T-cell (primary cell): ENCODE measurements around the gene TTLL11. TPM values are rescaled to one million over a fixed set of nuclear protein-coding genes. Genes with fewer than 3 reads are reported as not detected.

Source experiments
- ATAC-seq, 4 experiments: fragments of 200-7000 bp in 3 of 4; fragments of 150-1000 bp in 1 of 4; cut with Tn5 transposase; replicated peaks in 1 of 4; 1 replicate in 3 of 4; 2 replicates in 1 of 4; pipeline ENCODE4 v1.10.0; 2021; ENCODE audit warnings: moderate library complexity in 3 of 4, mild to moderate bottlenecking in 2 of 4, moderate number of reproducible peaks in 1 of 4
- CTCF ChIA-PET, 2 donors: fragments of 300-600 bp; sonication (Branson Sonifier 250); formaldehyde crosslinking; loops; one replicate each; lab custom pipeline; 2022; ENCODE audit warnings: antibody characterized with exemption in 2 of 2; lab: Charles Lee
- POLR2A ChIA-PET, 2 donors: fragments of 300-600 bp; sonication (Branson Sonifier 250); formaldehyde crosslinking; loops; one replicate each; lab custom pipeline; 2022; ENCODE audit warnings: antibody characterized with exemption in 2 of 2; lab: Charles Lee
- DNase-seq, 35 experiments: peaks; one replicate each; pipeline versions ENCODE4 v3.0.0 to v3.0.0-alpha.2; 2013 to 2023
- H3K27ac ChIP-seq: one replicate; pipeline ENCODE4 v1.5.1; 2013; ENCODE audit warnings: low read length
- H3K27me3 ChIP-seq, 2 experiments: replicated peaks in 1 of 2; 1 replicate in 1 of 2; 2 replicates in 1 of 2; pipeline versions ENCODE4 v1.6.1 to v1.7.0; 2013; ENCODE audit warnings: low read length in 1 of 2, mixed read lengths in 1 of 2; ENCODE audit not compliant: control insufficient read depth in 2 of 2, insufficient read depth in 2 of 2; ENCODE audit errors: extremely low read depth in 1 of 2
- H3K36me3 ChIP-seq, 2 donors: 1 replicate in 1 of 2; 2 replicates in 1 of 2; pipeline versions ENCODE4 v1.6.1 to v1.7.0; 2013; ENCODE audit warnings: low read length in 1 of 2; ENCODE audit not compliant: control insufficient read depth in 2 of 2, insufficient read depth in 1 of 2; ENCODE audit errors: extremely low read depth in 1 of 2
- H3K4me1 ChIP-seq, 2 experiments: 1 replicate in 1 of 2; 2 replicates in 1 of 2; pipeline versions ENCODE4 v1.6.1 to v1.7.0; 2013; ENCODE audit warnings: low read length in 2 of 2, mixed read lengths in 1 of 2; ENCODE audit not compliant: insufficient read depth in 2 of 2, control insufficient read depth in 1 of 2; ENCODE audit errors: extremely low read depth in 1 of 2
- H3K4me3 ChIP-seq, 2 donors: 1 replicate in 1 of 2; 2 replicates in 1 of 2; pipeline versions ENCODE4 v1.5.1 to v1.7.0; 2013; ENCODE audit warnings: mild to moderate bottlenecking in 2 of 2, low read length in 1 of 2, moderate library complexity in 1 of 2; ENCODE audit not compliant: control insufficient read depth in 1 of 2; ENCODE audit errors: extremely low read depth in 1 of 2
- H3K9me3 ChIP-seq: 2 replicates; pipeline ENCODE4 v1.7.0; 2013
- H3K27ac Mint-ChIP-seq, 2 donors: one replicate each; pipeline ENCODE4 v1.8.0; 2020 to 2021; ENCODE audit warnings: mild to moderate bottlenecking in 2 of 2, mixed read lengths in 2 of 2
- H3K27me3 Mint-ChIP-seq, 2 donors: one replicate each; pipeline ENCODE4 v1.8.0; 2021 to 2022; ENCODE audit warnings: mixed read lengths in 2 of 2
- H3K36me3 Mint-ChIP-seq: one replicate; pipeline ENCODE4 v1.8.0; 2021; ENCODE audit warnings: mixed read lengths
- H3K4me1 Mint-ChIP-seq, 3 donors: one replicate each; pipeline ENCODE4 v1.8.0; 2020 to 2022; ENCODE audit warnings: mixed read lengths in 3 of 3, mild to moderate bottlenecking in 1 of 3
- H3K4me3 Mint-ChIP-seq, 3 donors: one replicate each; pipeline ENCODE4 v1.8.0; 2020 to 2022; ENCODE audit warnings: mild to moderate bottlenecking in 3 of 3, mixed read lengths in 3 of 3, moderate library complexity in 3 of 3
- H3K9me3 Mint-ChIP-seq, 3 donors: one replicate each; pipeline ENCODE4 v1.8.0; 2020 to 2022; ENCODE audit warnings: mixed read lengths in 3 of 3
- WGBS: methylation state at CpG from one replicate; pipeline ENCODE4 v1.1.5; 2013; ENCODE audit warnings: missing lambda C conversion rate; ENCODE audit not compliant: insufficient coverage; 5-methylcytosine and 5-hydroxymethylcytosine counted together
- total RNA-seq, 35 experiments: library from RNA in 6 of 35; stranded (reverse) in 6 of 35; fragments of 120-200 nt in 1 of 35; gene quantifications; one replicate each; pipeline versions ENCODE4 v1.2.1 to v1.2.4 and lab custom pipeline; 2013 to 2026

TTLL11 gene
- total RNA-seq, 5 donors from 2014 or later (not counting 1 experiment from before 2014, with no cell fraction given) = 3.4 to 4.8 (median 4.6) TPM

GRCh38 chr9:121836366-121836885 lies 256.7 kb downstream of the TTLL11 start:
- Histone ChIP-seq H3K27me3 (peaks cover 0 to 10% of the 10 kb centered on the region in 2 experiments), H3K36me3 (no peaks in the 10 kb centered on the region), H3K27ac (no peak overlapping the region), H3K4me1 (no peaks in the 10 kb centered on the region), H3K9me3 (no peaks in the 10 kb centered on the region), H3K4me3 (no peak overlapping the region)
- H3K9me3 Mint-ChIP-seq = no peaks in the 10 kb centered on the region
- CTCF ChIA-PET = no interaction called here
- 66% methylated on average over 3 of the region's 3 CpGs for WGBS
- no peak for DNase-seq
- no peaks in the 10 kb centered on the region for H3K27me3 Mint-ChIP-seq
- no peak for ATAC-seq
- H3K4me3 Mint-ChIP-seq = no peak overlapping the region
- POLR2A ChIA-PET = no interaction called here
- H3K27ac Mint-ChIP-seq = no peak overlapping the region
- H3K36me3 Mint-ChIP-seq = peaks cover 4% of the 10 kb centered on the region
- H3K4me1 Mint-ChIP-seq = no peaks in the 10 kb centered on the region

DNA sequence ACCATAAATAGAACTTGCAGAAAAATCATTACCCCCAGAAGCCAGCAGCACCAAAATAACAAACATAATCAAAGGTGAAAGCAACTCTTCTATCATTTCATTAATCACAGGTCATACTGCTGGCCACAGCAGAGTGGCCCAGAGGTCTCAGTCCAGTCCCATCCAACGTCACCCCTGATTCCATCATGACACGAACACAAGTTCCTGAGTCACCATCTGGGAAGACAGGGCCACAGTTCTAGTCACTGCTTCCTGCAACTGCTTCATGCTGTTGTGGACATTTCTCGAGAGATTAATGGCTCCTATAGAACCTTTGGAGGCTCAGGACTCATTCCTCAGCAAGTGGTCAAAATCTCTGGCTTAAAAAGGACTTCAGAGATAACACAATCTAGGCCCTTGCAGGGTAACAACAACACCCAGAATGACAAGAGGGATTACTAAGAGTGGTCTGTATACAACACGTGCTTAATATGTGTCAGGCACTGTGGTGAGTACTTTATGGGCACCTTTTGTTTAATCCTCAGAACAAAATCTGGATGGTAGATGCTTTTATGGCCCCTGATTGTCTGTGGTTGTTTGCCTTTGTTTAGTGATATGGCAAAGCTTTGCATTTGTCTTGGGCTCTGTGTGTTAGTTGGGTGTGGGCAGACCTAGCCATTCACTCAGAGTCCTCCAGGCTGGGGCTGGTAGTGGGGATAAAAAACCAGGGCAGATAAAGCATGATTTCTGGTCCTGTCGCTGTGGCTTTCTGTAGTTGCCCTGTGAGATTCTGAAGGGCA lies 257.3 kb downstream of the TTLL11 start:
- H3K36me3 Mint-ChIP-seq = peaks cover under 1% of the 10 kb centered on the region
- H3K27ac Mint-ChIP-seq = no peak overlapping the region
- H3K27me3 Mint-ChIP-seq = no peaks in the 10 kb centered on the region
- Histone ChIP-seq H3K4me1 (no peaks in the 10 kb centered on the region), H3K4me3 (no peak overlapping the region), H3K36me3 (no peaks in the 10 kb centered on the region), H3K9me3 (no peaks in the 10 kb centered on the region), H3K27me3 (peaks cover 0 to 10% of the 10 kb centered on the region in 2 experiments), H3K27ac (no peak overlapping the region)
- CTCF ChIA-PET = no interaction called here
- H3K9me3 Mint-ChIP-seq = no peaks in the 10 kb centered on the region
- 86% methylated on average over 5 of the region's 5 CpGs for WGBS
- H3K4me1 Mint-ChIP-seq = no peaks in the 10 kb centered on the region
- ATAC-seq (no peak), DNase-seq (no peak)
- POLR2A ChIA-PET = no interaction called here
- H3K4me3 Mint-ChIP-seq = no peak overlapping the region

GRCh38 chr9:121833061-121833460 lies 260.0 kb downstream of the TTLL11 start:
- Mint-ChIP-seq H3K9me3 (no peaks in the 10 kb centered on the region), H3K36me3 (no peaks in the 10 kb centered on the region), H3K27me3 (no peaks in the 10 kb centered on the region), H3K4me1 (no peaks in the 10 kb centered on the region), H3K4me3 (no peak overlapping the region), H3K27ac (no peak overlapping the region)
- H3K27me3 ChIP-seq = peaks cover 0 to 2% of the 10 kb centered on the region in 2 experiments
- no peak overlapping the region for H3K27ac ChIP-seq
- H3K9me3 ChIP-seq = no peaks in the 10 kb centered on the region
- ChIA-PET CTCF (no interaction called here), POLR2A (interaction anchor here in 1 of 2 donors (0.5 kb wide), 1 partner anchor 9 kb away, joined by 3 read pairs; no protein-coding TSS in a partner anchor)
- no peaks in the 10 kb centered on the region for H3K36me3 ChIP-seq
- no peaks in the 10 kb centered on the region for H3K4me1 ChIP-seq
- WGBS = no CpG with 5 or more reads among the region's 9 CpGs
- ATAC-seq = no peak
- no peak overlapping the region for H3K4me3 ChIP-seq
- DNase-seq = no peak

DNA sequence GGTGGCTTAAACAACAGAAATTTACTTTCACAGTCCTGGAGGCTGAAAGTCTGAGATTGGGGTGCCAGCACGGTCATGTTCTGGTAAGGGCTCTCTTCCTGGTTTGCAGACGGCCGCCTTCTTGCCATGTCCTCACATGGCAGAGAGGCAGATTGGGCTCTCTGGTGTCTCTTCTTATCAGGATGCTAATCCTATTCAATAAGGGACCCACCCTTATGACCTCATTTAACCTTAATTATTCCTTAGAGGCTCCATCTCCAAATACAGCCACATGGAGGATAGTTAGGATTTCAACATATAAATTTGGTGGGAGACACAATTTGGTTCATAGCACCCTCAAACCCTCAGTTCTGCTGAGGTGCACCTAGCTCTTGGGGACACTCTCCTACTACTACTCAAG lies 261.2 kb downstream of the TTLL11 start:
- ATAC-seq (no peak), DNase-seq (no peak)
- Mint-ChIP-seq H3K27me3 (no peaks in the 10 kb centered on the region), H3K4me3 (no peak overlapping the region), H3K4me1 (no peaks in the 10 kb centered on the region), H3K36me3 (no peaks in the 10 kb centered on the region), H3K27ac (no peak overlapping the region), H3K9me3 (no peaks in the 10 kb centered on the region)
- Histone ChIP-seq H3K9me3 (no peaks in the 10 kb centered on the region), H3K4me3 (no peak overlapping the region), H3K36me3 (no peaks in the 10 kb centered on the region), H3K27ac (no peak overlapping the region), H3K27me3 (peaks cover 0 to 2% of the 10 kb centered on the region in 2 experiments), H3K4me1 (no peaks in the 10 kb centered on the region)
- ChIA-PET POLR2A (no interaction called here), CTCF (no interaction called here)
- WGBS = 91% methylated on average over 3 of the region's 3 CpGs

DNA sequence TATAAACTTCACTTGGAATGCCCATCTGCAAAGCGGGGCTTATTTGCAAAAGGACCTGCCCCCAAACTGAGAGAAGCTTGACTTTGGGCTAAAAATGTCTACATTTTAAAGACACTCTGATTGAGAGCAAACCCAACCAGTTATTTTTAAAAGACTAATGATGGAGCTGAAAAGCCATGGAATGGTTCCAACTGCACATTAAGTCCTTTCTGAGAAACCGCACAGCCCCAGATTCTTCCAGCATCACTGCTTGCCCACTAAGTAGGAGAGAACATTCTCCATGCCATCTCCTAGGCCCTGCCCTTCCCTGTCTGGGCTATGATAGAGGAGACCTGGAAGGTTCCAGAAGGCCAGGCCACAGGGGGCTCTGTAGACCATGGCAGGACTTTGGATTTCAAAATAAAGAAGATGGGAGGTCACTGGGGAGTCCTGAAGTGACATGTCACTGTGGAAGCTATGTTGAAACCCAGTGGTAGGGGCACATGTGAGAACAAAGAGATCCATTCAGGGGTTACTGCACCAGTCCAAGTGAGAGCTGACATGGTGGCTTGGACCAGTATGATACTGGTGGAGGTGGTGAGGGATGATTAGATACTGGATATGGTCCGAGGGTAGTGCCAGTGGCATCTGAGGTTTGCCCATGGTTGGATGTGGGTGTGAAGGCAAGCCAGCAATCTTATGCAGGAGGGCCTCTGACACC lies 262.5 kb downstream of the TTLL11 start:
- H3K4me3 ChIP-seq = no peak overlapping the region
- no peaks in the 10 kb centered on the region for H3K36me3 Mint-ChIP-seq
- no peaks in the 10 kb centered on the region for H3K36me3 ChIP-seq
- POLR2A ChIA-PET = no interaction called here
- H3K27ac ChIP-seq = no peak overlapping the region
- H3K27ac Mint-ChIP-seq = no peak overlapping the region
- no peaks in the 10 kb centered on the region for H3K4me1 Mint-ChIP-seq
- DNase-seq (no peak), ATAC-seq (no peak)
- peaks cover 0 to 2% of the 10 kb centered on the region in 2 experiments for H3K27me3 ChIP-seq
- no peaks in the 10 kb centered on the region for H3K27me3 Mint-ChIP-seq
- no CpG with 5 or more reads among the region's 3 CpGs for WGBS
- no peaks in the 10 kb centered on the region for H3K9me3 ChIP-seq
- H3K4me3 Mint-ChIP-seq = no peak overlapping the region
- no peaks in the 10 kb centered on the region for H3K4me1 ChIP-seq
- H3K9me3 Mint-ChIP-seq = no peaks in the 10 kb centered on the region
- CTCF ChIA-PET = no interaction called here

DNA sequence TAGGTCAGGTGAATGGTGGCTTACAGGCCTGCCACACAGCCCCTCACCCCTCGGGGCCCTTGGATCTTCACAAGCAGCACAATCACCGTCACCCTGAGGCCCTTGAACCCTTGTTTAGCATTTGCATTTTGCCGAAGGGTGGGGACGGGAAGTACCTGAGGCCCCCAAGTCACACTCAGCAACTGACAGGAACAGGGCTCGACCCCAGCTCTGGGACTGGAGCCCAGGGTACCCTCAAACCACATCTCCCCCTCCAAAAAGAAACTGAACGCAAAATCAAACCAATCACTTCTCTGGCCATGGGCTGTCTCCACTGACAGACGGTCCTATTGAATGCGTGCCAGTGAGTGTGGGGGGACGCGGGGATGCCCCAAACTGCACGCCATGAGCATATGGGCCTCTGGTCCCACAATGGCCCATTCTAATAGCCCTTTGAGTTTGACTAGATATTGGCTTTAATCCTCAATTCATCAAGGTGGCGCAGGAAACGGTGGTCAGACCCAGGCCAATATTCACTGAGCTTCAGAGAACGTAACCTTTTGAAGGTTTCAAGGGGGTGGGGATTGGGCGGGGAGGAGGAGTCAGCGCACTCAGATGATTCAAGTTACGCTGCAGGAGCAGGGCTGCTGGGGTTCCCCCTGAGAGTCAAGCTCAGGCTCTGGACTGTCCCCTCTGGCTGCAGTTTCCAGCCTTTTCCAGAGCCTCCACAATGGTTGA lies 265.7 kb downstream of the TTLL11 start:
- Mint-ChIP-seq H3K4me3 (no peak overlapping the region), H3K4me1 (no peaks in the 10 kb centered on the region), H3K27me3 (no peaks in the 10 kb centered on the region), H3K36me3 (no peaks in the 10 kb centered on the region), H3K27ac (no peak overlapping the region), H3K9me3 (no peaks in the 10 kb centered on the region)
- Histone ChIP-seq H3K9me3 (no peaks in the 10 kb centered on the region), H3K36me3 (no peaks in the 10 kb centered on the region), H3K27me3 (no peaks in the 10 kb centered on the region), H3K27ac (no peak overlapping the region), H3K4me3 (no peak overlapping the region), H3K4me1 (no peaks in the 10 kb centered on the region)
- ATAC-seq (no peak), DNase-seq (no peak)
- POLR2A ChIA-PET = no interaction called here
- WGBS = 89% methylated on average over 15 of the region's 17 CpGs
- CTCF ChIA-PET = interaction anchor here in 1 of 2 donors (0.6 kb wide), 1 partner anchor 15 kb away, joined by 5 read pairs; no protein-coding TSS in a partner anchor
